ENCODE measurements around the gene DOC2B.

The DOC2B gene

GRCh38 chr17:160336-160735 lies 21.1 kb downstream of the DOC2B start:
- no peak for DNase-seq

- no peak for DNase-seq
Observed at GRCh38 chr17:159609-160008, 21.8 kb downstream of the DOC2B start.

DNA sequence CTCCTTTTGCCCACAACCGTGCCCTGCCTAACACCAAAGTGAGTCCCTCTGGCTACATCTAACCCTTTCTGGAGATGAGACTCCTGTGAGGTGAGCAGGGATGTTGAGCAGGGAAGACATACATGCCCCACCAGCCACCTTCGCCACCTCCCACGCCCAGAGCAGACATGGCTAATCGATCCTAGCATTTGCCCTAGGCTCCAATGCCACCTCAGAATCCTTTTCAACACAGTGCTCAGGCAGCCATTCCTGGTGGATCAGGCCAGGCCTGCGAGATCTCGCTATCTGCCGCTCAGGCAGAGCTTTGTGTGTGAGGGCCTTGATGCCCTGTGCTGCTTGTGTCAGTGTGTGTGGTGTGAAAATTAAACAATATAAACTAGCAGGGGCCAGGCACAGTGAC lies 23.1 kb downstream of the DOC2B start:
- no peak for DNase-seq

GRCh38 chr17:157901-158300 lies 23.5 kb downstream of the DOC2B start:
- DNase-seq = no peak

GRCh38 chr17:156946-157345 lies 24.5 kb downstream of the DOC2B start:
- no peak for DNase-seq

DNA sequence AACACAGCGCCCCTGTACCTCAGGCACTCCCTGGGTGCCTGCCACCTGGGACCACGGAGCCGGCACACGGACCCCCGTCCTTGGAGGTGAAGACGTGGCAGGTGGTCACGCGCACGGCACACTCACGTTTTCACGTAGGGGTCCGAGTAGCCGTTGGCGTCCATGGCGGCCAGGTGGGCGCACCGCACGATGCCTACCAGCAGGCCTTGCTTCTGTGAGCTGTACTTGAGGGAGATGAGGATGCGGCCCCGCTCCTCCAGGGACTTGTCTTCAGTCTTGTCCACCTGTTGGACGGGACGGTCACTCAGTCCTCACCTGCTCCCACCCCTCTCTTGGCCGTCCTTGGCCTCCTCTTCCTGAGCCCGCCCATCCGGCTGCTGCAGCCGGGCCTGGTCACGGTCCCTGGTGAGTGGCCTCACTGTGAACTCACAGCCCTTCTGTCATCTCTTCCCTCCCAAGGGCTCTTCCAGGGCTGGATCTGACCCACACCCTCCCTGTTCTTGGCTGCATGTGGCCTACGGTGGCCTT lies 25.3 kb downstream of the DOC2B start:
- DNase-seq = no peak

GRCh38 chr17:155576-155975 lies 25.9 kb downstream of the DOC2B start:
- DNase-seq = no peak

DNA sequence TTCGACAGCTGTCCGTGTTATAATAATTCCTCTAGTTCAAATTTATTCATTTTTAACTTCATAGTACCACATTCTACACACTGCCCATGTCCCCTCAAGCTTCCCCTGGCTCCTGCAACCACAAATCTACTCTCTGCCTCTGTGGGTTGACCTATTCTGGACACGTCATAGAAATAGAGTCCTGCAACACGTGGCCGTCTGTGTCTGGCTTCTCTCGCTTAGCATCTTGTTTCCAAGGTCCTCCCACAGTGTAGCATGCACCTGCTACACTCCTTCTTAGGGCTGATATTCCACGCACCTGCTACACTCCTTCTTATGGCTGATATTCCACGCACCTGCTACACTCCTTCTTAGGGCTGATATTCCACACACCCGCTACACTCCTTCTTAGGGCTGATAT lies 27.6 kb downstream of the DOC2B start:
- no peak for DNase-seq

GRCh38 chr17:152860-153420 lies 28.5 kb downstream of the DOC2B start:
- DNase-seq = no peak

- DNase-seq = no peak
Observed at GRCh38 chr17:151886-152859, 29.3 kb downstream of the DOC2B start.

DNA sequence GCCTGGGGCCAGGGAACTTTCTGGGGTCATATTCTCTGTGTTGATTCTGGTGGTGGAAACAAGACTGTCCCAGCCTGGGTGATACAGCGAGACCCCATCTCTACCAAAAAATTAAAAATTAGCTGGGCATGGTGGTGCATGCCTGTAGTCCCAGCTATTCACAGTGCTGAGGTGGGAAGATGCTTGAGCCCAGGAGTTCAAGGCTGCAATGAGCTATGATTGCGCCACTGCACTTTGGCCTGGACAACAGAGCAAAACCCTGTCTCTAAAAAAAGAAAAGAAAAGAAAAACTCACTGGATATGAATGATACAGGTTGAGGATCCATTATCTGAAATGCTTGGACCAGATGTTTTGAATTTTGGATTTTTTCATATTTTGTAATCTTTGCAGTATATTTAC lies 30.4 kb downstream of the DOC2B start:
- DNase-seq = no peak

- DNase-seq = no peak
Observed at GRCh38 chr17:149897-150584, 31.4 kb downstream of the DOC2B start.

- DNase-seq = no peak
Observed at GRCh38 chr17:149231-149630, 32.2 kb downstream of the DOC2B start.

GRCh38 chr17:148757-149156 lies 32.7 kb downstream of the DOC2B start:
- no peak for DNase-seq

GRCh38 chr17:147796-148740 lies 33.4 kb downstream of the DOC2B start:
- peak in 1 of 2 experiments; percentile 0 for DNase-seq

DNA sequence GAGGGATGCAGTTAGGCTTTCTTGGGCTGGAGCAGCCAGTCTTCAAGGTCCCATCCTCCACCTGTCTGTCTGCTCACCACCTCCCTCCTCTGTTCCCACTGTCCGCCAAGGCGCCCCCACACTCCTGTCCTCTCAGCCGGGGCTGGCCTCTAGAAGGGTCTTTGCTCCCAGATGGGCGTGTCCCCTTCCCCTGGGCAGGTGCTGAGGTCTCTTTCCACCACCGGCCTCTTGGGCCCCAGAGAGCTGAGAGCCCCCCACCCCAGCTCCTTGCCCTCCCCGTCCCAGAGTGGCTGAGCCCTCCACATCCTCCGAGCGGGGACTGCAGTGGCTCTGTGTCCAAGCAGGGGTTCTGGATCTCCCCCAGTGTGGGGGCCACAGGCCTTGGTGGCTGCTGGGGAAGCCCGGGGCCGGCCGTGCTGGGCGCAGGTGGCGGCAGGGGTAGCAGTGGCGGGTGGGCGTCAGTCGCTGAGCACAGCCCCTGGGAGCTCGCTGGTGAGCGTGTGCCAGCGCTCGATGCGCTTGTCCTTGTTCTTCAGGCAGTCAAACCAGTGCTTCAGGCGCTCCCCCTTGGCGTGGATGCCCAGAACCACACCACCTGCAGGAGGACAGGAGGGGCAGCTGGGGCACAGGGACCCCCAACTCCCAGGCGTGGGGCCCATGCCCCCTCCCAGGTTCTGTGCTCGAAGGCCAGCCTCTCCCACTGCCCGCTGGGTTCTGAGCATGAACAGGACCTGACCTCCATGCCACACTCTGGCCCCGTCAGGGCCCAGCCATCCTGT lies 34.3 kb downstream of the DOC2B start:
- no peak for DNase-seq

- peak in 1 of 2 experiments; percentile 1 for DNase-seq
Observed at GRCh38 chr17:146546-146945, 34.9 kb downstream of the DOC2B start.

- DNase-seq = peak in 1 of 2 experiments; percentile 1
Observed at GRCh38 chr17:145671-146541, 35.5 kb downstream of the DOC2B start.

DNA sequence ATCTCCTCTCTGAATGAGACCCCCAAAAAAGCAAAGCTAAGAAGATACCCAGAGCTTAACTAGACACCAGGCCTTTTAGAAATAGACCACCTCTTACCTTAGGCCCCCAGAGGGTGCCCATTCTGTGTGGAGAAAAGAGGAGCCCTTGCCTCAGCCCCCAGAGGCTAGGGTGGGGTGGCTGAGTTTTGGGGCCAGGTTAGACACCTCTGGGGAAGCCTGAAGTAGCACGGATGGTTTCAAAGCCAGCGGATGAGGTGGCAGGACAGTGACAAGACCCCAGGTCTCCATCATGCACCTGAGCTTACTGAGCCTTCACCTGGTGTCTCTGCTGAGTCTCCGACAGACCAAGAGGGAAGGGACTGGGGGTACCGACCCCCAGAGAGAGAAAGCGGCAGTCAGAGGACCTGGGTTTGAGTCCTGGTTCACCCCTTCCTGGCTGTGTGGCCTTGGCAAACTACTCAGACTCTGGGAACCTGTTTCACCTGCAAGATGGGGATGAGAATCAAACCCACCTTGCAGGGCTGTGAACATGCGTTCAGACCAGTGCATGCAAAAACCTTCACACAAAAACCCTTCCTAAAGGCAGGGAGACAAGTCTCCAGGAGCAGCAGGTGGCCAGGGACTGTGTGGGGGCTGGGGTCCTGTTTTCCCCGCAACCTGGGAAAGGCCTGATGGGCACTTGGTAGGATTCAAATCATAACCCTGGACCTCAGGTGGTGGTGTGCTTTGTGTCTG lies 36.3 kb downstream of the DOC2B start:
- no peak for DNase-seq
